ENCODE measurements around the gene TRPM3. TPM values are rescaled to one million over a fixed set of nuclear protein-coding genes. Genes with fewer than 3 reads are reported as not detected.

Gene TRPM3
- total RNA-seq, 6 experiments from 2014 or later: 0.02 TPM; not detected in 5

DNA sequence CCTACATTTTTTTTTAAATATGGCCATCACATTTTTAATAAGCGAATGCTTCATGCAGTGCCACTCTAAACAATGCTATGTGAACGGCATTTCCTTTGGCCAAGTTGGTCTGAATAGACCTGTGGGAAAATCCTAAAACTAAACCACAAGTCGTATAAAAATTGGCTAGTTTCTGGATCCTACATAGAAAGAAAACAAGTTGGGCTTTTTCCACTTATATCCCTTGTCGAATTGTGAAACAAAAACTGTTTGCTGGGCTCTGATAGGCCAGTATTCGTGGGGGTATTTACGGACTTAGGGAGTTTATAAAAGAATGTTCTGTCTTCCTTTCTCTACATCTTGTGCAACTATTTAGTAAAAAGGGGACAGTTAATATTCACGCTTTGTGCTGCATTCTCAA is 553.9 kb downstream of the TRPM3 start:
- peaks cover 25% of the 10 kb centered on the region for H3K4me1 Mint-ChIP-seq (ENCODE audit: low read depth)
- H3K27ac Mint-ChIP-seq: no peak overlapping the region
- H3K36me3 Mint-ChIP-seq (ENCODE audit: low read depth): no peaks in the 10 kb centered on the region
- DNase-seq: no peak
- TF ChIP-seq, protein P1, sequence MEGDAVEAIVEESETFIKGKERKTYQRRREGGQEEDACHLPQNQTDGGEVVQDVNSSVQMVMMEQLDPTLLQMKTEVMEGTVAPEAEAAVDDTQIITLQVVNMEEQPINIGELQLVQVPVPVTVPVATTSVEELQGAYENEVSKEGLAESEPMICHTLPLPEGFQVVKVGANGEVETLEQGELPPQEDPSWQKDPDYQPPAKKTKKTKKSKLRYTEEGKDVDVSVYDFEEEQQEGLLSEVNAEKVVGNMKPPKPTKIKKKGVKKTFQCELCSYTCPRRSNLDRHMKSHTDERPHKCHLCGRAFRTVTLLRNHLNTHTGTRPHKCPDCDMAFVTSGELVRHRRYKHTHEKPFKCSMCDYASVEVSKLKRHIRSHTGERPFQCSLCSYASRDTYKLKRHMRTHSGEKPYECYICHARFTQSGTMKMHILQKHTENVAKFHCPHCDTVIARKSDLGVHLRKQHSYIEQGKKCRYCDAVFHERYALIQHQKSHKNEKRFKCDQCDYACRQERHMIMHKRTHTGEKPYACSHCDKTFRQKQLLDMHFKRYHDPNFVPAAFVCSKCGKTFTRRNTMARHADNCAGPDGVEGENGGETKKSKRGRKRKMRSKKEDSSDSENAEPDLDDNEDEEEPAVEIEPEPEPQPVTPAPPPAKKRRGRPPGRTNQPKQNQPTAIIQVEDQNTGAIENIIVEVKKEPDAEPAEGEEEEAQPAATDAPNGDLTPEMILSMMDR (IDR thresholded peaks at IDR 0.05): no peak
- H3K27me3 Mint-ChIP-seq (ENCODE audit: insufficient read depth): no peaks in the 10 kb centered on the region; the same call in 1 of the 2 replicates
- H3K4me3 Mint-ChIP-seq: no peak overlapping the region
- H3K9me3 Mint-ChIP-seq: no peaks in the 10 kb centered on the region

DNA sequence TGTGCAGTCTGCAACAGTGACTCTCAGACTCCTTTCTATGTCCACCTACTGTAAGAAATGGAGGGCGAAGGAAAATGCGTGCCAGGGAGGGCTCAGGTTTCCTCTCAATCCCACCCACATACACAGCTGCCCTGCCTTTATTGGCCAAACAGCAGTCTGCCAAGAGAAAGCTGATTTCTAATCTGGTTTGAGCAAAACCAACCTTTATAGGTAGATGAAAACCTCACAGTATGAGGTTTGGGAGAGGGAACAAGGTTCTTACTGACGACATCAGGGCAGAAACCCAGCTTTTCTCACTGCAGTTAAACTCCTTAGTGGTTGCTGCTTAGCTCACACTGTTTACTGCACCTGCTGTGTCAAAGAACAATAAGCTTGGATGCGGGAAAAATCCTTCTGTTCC is 554.7 kb downstream of the TRPM3 start:
- H3K4me3 Mint-ChIP-seq: no peak overlapping the region
- peaks cover 30% of the 10 kb centered on the region for H3K4me1 Mint-ChIP-seq (ENCODE audit: low read depth)
- no peaks in the 10 kb centered on the region for H3K9me3 Mint-ChIP-seq
- no peaks in the 10 kb centered on the region for H3K36me3 Mint-ChIP-seq (ENCODE audit: low read depth)
- H3K27me3 Mint-ChIP-seq (ENCODE audit: insufficient read depth): no peaks in the 10 kb centered on the region; the same call in 1 of the 2 replicates
- no peak overlapping the region for H3K27ac Mint-ChIP-seq
- TF ChIP-seq, protein P1 (IDR thresholded peaks at IDR 0.05): no peak
- DNase-seq: no peak

DNA sequence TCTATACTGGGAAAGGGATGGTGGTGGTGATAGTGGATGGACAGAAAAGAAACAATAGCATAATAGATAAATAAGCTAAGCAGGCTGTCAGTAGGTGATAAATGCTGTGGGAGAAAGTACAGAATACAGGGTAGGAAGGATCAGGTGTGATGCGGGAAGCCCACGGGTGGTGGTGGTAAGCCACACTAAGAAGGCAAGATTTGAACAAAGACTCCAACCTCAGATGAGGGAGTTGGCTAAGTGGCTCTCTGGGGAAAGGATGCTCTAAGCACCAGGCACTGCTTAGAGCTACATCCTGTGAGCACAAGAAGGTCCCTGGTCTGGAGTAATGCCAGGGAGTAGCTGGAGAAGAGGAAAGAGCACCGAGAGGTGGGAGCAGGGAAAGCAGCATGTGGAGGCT is 555.4 kb downstream of the TRPM3 start:
- H3K36me3 Mint-ChIP-seq (ENCODE audit: low read depth): no peaks in the 10 kb centered on the region
- peaks cover 30% of the 10 kb centered on the region for H3K4me1 Mint-ChIP-seq (ENCODE audit: low read depth)
- TF ChIP-seq, protein P1 (IDR thresholded peaks at IDR 0.05): no peak
- H3K27me3 Mint-ChIP-seq (ENCODE audit: insufficient read depth): no peaks in the 10 kb centered on the region; the same call in 1 of the 2 replicates
- no peak overlapping the region for H3K4me3 Mint-ChIP-seq
- no peak overlapping the region for H3K27ac Mint-ChIP-seq
- no peak for DNase-seq
- no peaks in the 10 kb centered on the region for H3K9me3 Mint-ChIP-seq

DNA sequence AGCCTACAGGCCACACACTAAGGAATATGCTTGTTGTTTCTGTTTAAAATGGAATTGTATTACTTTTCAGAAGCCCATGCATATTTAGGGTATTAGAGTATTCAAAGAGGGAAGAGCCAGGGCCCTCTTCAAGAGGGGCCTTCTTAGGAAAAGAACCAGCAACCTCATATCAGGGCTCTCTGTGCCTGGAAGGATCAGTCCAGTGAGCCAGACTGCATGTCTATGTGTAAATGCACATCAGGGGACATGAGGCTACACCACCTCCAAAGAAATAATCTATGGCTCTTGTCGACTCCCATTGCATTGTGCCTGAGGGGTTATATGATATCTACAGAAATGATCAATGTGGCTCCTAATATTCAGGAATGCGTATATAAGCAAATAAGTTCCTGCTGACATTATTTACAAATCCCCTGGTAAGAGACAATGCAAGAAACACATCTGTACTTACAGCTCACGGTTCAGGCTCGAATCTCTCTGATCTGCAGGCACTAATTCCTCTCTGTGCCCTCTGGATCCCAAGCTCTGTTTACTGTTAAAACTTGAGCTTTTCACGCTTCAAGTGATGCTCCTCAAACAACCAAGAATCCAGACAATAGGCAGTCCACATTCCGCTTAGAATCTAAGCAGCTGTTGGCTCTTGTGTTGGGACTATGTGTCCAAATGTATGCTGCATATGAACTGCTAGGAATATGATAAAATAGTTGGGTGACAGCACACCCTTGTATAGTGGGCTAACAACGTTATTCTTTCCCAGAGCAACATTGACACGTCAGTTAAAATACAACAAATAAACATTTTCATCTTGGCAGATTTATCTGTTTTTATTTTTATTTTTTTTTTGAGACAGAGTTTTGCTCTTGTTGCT is 556.7 kb downstream of the TRPM3 start:
- Mint-ChIP-seq H3K27ac (peak overlapping the region; percentile 91), H3K4me1 (ENCODE audit: low read depth) (peaks cover 30% of the 10 kb centered on the region)
- DNase-seq: no peak

DNA sequence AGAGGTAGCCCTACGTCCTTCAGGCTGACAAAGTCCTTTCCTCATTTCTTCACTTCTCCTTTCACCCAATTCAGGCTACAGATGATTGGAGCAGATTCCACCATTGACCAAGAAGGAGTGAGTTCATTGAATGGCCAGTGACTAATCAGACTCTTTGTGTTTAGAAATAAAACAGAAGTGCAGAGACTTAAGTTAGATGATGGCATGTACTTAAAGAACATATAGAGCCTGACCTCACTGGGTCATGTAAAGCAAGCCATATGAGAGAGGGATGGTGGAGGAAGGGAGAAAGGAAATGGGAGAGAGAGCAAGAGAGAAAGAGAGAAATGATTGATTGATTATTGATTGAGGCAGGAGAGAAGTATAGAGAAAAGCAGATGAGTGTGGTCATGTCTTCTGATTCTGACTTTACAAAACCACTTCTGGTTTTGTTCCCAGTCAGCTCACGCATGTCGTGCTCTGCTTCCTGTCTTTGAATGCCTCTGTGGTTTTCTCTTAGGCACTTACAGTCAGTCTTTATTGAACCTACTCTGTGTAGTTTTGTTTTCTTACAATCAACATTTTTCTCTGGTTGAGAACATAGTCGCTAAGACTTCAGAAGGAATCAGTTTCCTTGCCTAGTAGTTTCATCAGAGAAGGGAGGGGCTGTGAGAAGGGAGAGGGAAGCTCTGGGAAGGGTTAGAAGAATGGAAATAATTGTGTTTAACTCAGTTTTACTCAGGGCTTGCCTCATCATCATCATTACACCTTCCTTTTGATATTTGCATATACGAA is 557.8 kb downstream of the TRPM3 start:
- no peaks in the 10 kb centered on the region for H3K9me3 Mint-ChIP-seq

More for the DNA sequence above, 556.7 kb downstream of the TRPM3 start:
- Mint-ChIP-seq H3K4me3 (peak overlapping the region; percentile 55; the same call in 1 of the 2 replicates), H3K36me3 (ENCODE audit: low read depth) (no peaks in the 10 kb centered on the region), H3K9me3 (no peaks in the 10 kb centered on the region), H3K27me3 (ENCODE audit: insufficient read depth) (no peaks in the 10 kb centered on the region; the same call in 1 of the 2 replicates)
- TF ChIP-seq, protein P1 (IDR thresholded peaks at IDR 0.05): no peak

More for the DNA sequence above, 557.8 kb downstream of the TRPM3 start:
- H3K4me1 Mint-ChIP-seq (ENCODE audit: low read depth): peaks cover 30% of the 10 kb centered on the region
- peak; percentile 70 for DNase-seq
- H3K27ac Mint-ChIP-seq: peak overlapping the region; percentile 91
- no peaks in the 10 kb centered on the region for H3K36me3 Mint-ChIP-seq (ENCODE audit: low read depth)
- TF ChIP-seq, protein P1 (IDR thresholded peaks at IDR 0.05): no peak
- no peaks in the 10 kb centered on the region; the same call in 1 of the 2 replicates for H3K27me3 Mint-ChIP-seq (ENCODE audit: insufficient read depth)
- peak overlapping the region; percentile 55 for H3K4me3 Mint-ChIP-seq

Data from HFFc6 (cell line).